ENCODE results near the gene GTPBP4. TPM values are rescaled to one million over a fixed set of nuclear protein-coding genes. Genes with fewer than 3 reads are reported as not detected.

GTPBP4 gene
- total RNA-seq, 1 experiment from 2014 or later: 142 TPM

DNA sequence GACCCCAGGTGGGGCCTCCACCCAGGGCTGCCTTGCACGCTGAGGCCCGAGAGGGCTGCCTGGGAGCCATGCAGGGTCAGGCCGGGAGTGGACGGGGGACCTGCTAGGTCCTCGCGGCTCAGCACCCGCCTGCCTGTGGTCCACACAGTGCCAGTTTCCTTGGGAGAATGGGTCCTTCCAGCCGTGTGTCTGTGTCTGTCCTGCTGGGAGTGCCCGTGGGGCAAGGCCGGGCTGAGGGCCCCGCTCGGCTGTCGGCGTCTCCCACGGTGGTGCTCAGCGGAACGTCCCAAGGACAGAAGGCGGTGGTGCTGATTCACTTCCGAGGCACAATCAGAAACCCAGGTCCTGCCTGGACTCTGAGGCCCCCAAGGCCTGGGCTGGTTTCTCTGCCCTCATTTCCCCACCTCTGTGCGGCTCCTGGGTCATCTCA is 23.2 kb upstream of the GTPBP4 start:
- H3K4me3 Mint-ChIP-seq (ENCODE audit: unreplicated experiment): no peak overlapping the region
- ChIA-PET POLR2A (no interaction called here), CTCF (no interaction called here)
- H3K4me1 Mint-ChIP-seq (ENCODE audit: insufficient read depth, unreplicated experiment): no peaks in the 10 kb centered on the region
- no peaks in the 10 kb centered on the region for H3K9me3 Mint-ChIP-seq (ENCODE audit: unreplicated experiment)
- intact Hi-C loops (cut with micrococcal nuclease): no loop called here
- BruUV-seq (replicated peaks): no TSS peak
- no peaks in the 10 kb centered on the region for H3K36me3 Mint-ChIP-seq (ENCODE audit: insufficient read depth, unreplicated experiment)
- H3K27ac Mint-ChIP-seq (ENCODE audit: low read depth, unreplicated experiment): no peak overlapping the region
- H3K27me3 Mint-ChIP-seq (ENCODE audit: insufficient read depth, unreplicated experiment): peaks cover 30% of the 10 kb centered on the region
- TF ChIP-seq, protein P1, sequence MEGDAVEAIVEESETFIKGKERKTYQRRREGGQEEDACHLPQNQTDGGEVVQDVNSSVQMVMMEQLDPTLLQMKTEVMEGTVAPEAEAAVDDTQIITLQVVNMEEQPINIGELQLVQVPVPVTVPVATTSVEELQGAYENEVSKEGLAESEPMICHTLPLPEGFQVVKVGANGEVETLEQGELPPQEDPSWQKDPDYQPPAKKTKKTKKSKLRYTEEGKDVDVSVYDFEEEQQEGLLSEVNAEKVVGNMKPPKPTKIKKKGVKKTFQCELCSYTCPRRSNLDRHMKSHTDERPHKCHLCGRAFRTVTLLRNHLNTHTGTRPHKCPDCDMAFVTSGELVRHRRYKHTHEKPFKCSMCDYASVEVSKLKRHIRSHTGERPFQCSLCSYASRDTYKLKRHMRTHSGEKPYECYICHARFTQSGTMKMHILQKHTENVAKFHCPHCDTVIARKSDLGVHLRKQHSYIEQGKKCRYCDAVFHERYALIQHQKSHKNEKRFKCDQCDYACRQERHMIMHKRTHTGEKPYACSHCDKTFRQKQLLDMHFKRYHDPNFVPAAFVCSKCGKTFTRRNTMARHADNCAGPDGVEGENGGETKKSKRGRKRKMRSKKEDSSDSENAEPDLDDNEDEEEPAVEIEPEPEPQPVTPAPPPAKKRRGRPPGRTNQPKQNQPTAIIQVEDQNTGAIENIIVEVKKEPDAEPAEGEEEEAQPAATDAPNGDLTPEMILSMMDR (IDR thresholded peaks at IDR 0.05; ENCODE audit: unreplicated experiment): no peak
- DNase-seq (ENCODE audit: unreplicated experiment): no peak

DNA sequence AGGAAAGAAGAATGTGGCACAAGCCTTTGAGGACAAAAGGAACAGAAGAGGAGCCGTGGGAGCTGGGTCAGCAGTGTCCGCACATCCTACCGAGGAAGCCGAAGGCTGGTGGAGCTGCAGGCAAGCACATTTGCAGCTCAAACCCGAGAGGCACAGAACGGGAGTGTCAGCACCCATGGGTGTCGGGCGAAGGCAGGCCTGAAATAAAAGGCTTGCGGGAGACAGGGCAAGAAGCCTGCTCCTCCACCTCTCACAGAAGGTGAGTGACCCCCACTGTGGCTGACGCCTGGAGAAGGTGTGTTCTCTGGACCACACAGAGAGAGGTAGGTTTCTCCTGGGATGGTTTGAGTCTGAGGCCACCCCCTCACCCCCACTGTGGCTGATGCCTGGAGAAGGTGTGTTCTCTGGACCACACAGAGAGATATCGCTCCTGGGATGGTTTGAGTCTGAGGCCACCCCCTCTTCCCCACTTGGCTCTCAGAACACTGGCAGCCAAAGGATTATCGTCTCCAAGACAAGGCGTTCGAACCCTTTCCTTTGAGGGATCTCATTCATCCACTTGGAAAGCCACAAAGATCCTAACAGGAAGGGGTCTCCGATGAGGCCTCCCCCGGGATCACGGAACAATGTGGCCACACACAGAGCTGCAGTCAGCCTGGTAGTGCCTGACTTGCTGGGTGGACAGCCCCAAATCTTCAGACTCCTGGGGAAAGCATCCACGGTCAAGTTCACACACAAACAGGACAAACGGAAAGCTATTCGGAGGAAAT is 21.6 kb upstream of the GTPBP4 start:
- H3K4me3 Mint-ChIP-seq (ENCODE audit: unreplicated experiment): no peak overlapping the region
- TF ChIP-seq, protein P1 (IDR thresholded peaks at IDR 0.05; ENCODE audit: unreplicated experiment): no peak
- CTCF ChIA-PET: no interaction called here
- H3K27me3 Mint-ChIP-seq (ENCODE audit: insufficient read depth, unreplicated experiment): peaks cover 34% of the 10 kb centered on the region
- BruUV-seq (replicated peaks): no TSS peak
- H3K27ac Mint-ChIP-seq (ENCODE audit: low read depth, unreplicated experiment): no peak overlapping the region
- no peaks in the 10 kb centered on the region for H3K4me1 Mint-ChIP-seq (ENCODE audit: insufficient read depth, unreplicated experiment)
- H3K9me3 Mint-ChIP-seq (ENCODE audit: unreplicated experiment): no peaks in the 10 kb centered on the region
- POLR2A ChIA-PET: interaction anchor here (0.7 to 1.2 kb wide), 2 partner anchors 11 to 22 kb away, joined by 3 to 4 read pairs; partner anchors contain the start of gene GTPBP4
- intact Hi-C loops (cut with micrococcal nuclease): no loop called here
- no peaks in the 10 kb centered on the region for H3K36me3 Mint-ChIP-seq (ENCODE audit: insufficient read depth, unreplicated experiment)
- no peak for DNase-seq (ENCODE audit: unreplicated experiment)

DNA sequence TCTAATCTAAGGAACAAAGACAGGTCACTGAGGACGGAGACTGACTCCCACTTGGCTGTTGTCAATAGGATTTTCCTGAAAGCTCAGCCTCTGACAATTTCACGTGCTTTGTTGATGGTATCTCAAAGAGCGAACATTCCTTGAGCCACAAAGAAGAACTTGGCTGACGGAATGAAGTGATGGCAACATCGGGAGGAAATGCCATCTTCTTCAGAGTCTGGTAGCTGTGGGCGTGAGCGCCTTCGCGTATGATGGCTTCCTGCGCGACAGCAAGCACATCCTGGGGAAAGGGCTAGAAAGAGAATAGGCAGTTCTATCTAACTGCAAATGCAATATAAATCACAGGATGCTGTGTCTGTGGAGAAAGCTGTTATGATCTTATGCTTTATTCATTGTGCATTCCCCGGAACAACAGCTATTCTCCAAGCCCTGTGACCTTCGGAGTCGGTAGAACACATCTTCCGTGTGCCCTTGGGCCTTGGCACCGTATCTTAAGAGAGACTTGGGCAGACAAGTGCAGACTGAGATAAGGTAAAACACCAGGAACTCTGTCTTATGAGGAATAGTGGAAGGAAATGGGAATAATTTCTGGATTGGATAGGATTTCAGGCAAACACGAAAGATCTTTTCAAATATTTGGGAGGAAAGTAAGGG is 19.6 kb upstream of the GTPBP4 start:
- POLR2A ChIA-PET: interaction anchor here (0.6 to 1.0 kb wide), 3 partner anchors 12 to 19 kb away, joined by 3 to 4 read pairs (median 4); partner anchors contain the start of gene GTPBP4
- no peaks in the 10 kb centered on the region for H3K4me1 Mint-ChIP-seq (ENCODE audit: insufficient read depth, unreplicated experiment)
- no peak overlapping the region for H3K27ac Mint-ChIP-seq (ENCODE audit: low read depth, unreplicated experiment)
- CTCF ChIA-PET: interaction anchor here (0.6 kb wide), 1 partner anchor 497 kb away, joined by 3 read pairs; no protein-coding TSS in a partner anchor
- no TSS peak for BruUV-seq (replicated peaks)
- no peaks in the 10 kb centered on the region for H3K36me3 Mint-ChIP-seq (ENCODE audit: insufficient read depth, unreplicated experiment)
- no peak overlapping the region for H3K4me3 Mint-ChIP-seq (ENCODE audit: unreplicated experiment)
- TF ChIP-seq, protein P1 (IDR thresholded peaks at IDR 0.05; ENCODE audit: unreplicated experiment): no peak
- intact Hi-C loops (cut with micrococcal nuclease): no loop called here
- H3K27me3 Mint-ChIP-seq (ENCODE audit: insufficient read depth, unreplicated experiment): peaks cover 34% of the 10 kb centered on the region
- no peaks in the 10 kb centered on the region for H3K9me3 Mint-ChIP-seq (ENCODE audit: unreplicated experiment)
- DNase-seq (ENCODE audit: unreplicated experiment): no peak

DNA sequence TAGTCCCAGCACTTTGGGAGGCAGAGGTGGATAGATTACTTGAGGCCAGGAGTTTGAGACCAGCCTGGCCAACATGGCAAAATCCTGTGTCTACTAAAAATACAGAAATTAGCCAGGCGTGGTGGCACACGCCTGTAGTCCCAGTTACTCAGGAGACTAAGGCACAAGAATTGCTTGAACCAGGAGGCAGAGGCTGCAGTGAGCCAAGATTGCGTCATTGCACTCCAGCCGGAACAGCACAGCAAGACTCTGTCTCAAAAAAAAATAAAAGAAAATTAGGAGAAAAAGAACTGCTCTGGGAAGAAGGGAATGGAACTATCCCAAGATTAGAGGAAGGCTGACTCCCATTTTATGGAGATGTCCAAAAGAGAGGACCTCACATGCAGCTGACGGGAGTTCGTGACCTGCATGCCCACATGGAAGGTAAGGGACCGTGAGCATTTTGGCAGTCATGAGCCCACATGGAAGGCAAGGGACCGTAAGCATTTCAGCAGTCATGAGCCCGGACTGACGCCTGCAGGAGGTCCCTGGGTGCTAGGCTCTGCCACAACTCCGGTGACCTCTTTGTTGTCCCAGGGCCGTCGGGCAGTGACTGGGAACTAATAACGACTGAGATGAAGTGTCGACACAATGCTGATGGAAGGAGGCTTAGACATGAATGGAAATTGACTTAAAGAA is 18.6 kb upstream of the GTPBP4 start:
- H3K4me1 Mint-ChIP-seq (ENCODE audit: insufficient read depth, unreplicated experiment): no peaks in the 10 kb centered on the region
- H3K9me3 Mint-ChIP-seq (ENCODE audit: unreplicated experiment): no peaks in the 10 kb centered on the region
- ChIA-PET CTCF (no interaction called here), POLR2A (interaction anchor here (0.5 to 2.0 kb wide), 2 partner anchors 17 kb away, joined by 4 to 8 read pairs; no protein-coding TSS in a partner anchor)
- H3K27ac Mint-ChIP-seq (ENCODE audit: low read depth, unreplicated experiment): no peak overlapping the region
- intact Hi-C loops (cut with micrococcal nuclease): no loop called here
- no peaks in the 10 kb centered on the region for H3K36me3 Mint-ChIP-seq (ENCODE audit: insufficient read depth, unreplicated experiment)
- H3K27me3 Mint-ChIP-seq (ENCODE audit: insufficient read depth, unreplicated experiment): peaks cover 34% of the 10 kb centered on the region
- no TSS peak for BruUV-seq (replicated peaks)
- TF ChIP-seq, protein P1 (IDR thresholded peaks at IDR 0.05; ENCODE audit: unreplicated experiment): no peak
- no peak overlapping the region for H3K4me3 Mint-ChIP-seq (ENCODE audit: unreplicated experiment)
- no peak for DNase-seq (ENCODE audit: unreplicated experiment)
